Subcutaneous adipose tissue (tissue), 4 donors: ENCODE measurements around the gene SULT6B1. TPM values are rescaled to one million over a fixed set of nuclear protein-coding genes. Genes with fewer than 3 reads are reported as not detected.

ENCODE experiments used
- total RNA-seq, 4 donors: library from RNA; depleted of rRNA; stranded (reverse); fragments of >200 nt; gene quantifications; one replicate each; pipeline ENCODE4 v1.1.0, GENCODE V29; 2016
- TF ChIP-seq, protein P1 (sequence below): fragments of 450-650 bp; IDR thresholded peaks from one replicate; pipeline ENCODE4 v1.5.1; 2016; ENCODE audit warnings: low read depth, mild to moderate bottlenecking, control low read depth, antibody characterized with exemption, moderate library complexity

Gene SULT6B1
- total RNA-seq, 4 donors from 2014 or later, result not detected

GRCh38 chr2:37224063-37224462 lies 35.6 kb upstream of the SULT6B1 start:
- TF ChIP-seq, protein P1, sequence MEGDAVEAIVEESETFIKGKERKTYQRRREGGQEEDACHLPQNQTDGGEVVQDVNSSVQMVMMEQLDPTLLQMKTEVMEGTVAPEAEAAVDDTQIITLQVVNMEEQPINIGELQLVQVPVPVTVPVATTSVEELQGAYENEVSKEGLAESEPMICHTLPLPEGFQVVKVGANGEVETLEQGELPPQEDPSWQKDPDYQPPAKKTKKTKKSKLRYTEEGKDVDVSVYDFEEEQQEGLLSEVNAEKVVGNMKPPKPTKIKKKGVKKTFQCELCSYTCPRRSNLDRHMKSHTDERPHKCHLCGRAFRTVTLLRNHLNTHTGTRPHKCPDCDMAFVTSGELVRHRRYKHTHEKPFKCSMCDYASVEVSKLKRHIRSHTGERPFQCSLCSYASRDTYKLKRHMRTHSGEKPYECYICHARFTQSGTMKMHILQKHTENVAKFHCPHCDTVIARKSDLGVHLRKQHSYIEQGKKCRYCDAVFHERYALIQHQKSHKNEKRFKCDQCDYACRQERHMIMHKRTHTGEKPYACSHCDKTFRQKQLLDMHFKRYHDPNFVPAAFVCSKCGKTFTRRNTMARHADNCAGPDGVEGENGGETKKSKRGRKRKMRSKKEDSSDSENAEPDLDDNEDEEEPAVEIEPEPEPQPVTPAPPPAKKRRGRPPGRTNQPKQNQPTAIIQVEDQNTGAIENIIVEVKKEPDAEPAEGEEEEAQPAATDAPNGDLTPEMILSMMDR, result no peak

DNA sequence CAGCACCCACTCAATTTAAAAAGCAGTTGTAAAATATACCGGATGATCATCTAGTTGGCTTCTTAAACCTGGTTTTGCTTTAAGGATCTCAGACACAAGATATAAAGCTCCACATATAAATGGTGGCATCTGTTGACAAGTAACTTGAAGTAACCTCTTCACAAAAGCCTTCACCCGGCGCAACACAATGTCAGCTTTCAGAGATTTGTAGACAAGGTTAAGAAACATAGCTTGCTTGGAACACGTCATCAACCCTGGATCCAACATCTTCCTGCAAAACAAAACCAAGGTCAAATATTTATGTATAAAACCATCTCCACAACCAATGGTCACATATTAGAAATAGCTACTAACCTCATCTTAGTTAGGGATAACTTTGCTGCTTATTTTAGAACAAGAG lies 34.7 kb upstream of the SULT6B1 start:
- TF ChIP-seq, protein P1, result no peak

- TF ChIP-seq, protein P1, result no peak
These were observed 30.6 kb upstream of the SULT6B1 start for GRCh38 chr2:37219046-37219445.

GRCh38 chr2:37215250-37215649 lies 26.8 kb upstream of the SULT6B1 start:
- TF ChIP-seq, protein P1, result no peak

GRCh38 chr2:37211939-37212338 lies 23.5 kb upstream of the SULT6B1 start:
- TF ChIP-seq, protein P1, result no peak

DNA sequence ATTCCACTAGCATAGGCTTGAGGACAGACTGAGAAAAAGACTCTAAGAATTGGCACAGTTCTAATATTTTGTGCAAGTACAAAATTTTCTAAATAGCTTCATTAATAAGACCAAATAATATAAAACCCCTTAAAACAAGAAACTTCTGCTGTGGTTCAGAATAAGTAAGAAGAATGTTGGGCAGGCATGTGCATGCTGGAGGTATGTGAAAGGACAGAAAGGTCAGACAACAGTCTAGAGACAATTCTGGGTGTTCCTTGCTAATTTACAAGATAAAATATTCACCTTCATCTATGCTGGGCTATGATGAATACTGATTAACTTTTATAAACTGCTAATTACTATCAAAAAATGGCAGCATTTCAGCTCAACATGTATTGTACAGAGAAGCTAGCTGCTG lies 22.7 kb upstream of the SULT6B1 start:
- TF ChIP-seq, protein P1, result no peak

DNA sequence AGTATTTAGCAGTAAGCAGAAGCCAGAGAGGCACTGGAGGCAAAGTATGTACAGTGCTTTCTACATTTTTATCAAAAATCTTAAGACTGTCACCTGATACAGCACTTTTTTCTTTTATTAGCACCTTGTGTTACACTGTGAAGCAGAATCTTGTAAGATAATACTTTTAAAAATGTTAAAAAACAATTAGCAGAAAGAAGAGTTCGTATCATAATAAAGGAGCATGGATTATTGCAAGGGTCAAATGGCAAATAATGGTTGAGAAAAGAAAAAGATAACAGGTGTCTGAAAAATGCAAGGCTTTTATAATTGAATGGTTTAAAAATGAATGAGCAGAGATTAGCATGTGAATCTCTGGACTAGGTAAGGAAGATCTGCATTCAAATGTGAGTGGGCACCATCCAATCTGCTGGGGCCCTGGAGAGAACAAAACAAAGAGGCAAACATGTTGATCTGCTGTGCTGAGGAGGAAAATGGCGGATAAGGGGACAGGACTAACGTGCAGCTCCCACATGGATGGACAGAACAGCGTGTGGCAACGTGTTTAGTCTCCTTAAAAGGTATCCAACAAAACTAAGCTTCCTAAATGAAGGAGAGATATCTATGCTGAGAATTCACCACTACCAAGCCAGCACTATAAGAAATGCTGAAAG lies 17.3 kb upstream of the SULT6B1 start:
- TF ChIP-seq, protein P1, result no peak
